KMS-11 (cell line): ENCODE results near the gene USP34.

Experiments
- H2AFZ ChIP-seq: fragments of 200-600 bp; sonication (generic); 2 replicates; pipeline ENCODE4 v1.6.1; 2016; ENCODE audit warnings: antibody characterized with exemption, mixed run types, low read depth
- H3K27ac ChIP-seq: fragments of 200-600 bp; sonication (generic); 2 replicates; pipeline ENCODE4 v1.6.1; 2016; ENCODE audit warnings: mild to moderate bottlenecking, mixed run types
- H3K27me3 ChIP-seq: fragments of 200-600 bp; sonication (generic); 2 replicates; pipeline ENCODE4 v1.6.1; 2017; ENCODE audit warnings: mild to moderate bottlenecking, low read depth, mixed run types, moderate library complexity; ENCODE audit not compliant: insufficient read depth
- H3K36me3 ChIP-seq: fragments of 200-600 bp; sonication (generic); 2 replicates; pipeline ENCODE4 v1.6.1; 2017; ENCODE audit warnings: mild to moderate bottlenecking, mixed run types; ENCODE audit not compliant: insufficient read depth
- H3K4me1 ChIP-seq: fragments of 200-600 bp; sonication (generic); 2 replicates; pipeline ENCODE4 v1.6.1; 2016; ENCODE audit warnings: mild to moderate bottlenecking, low read depth, mixed run types; ENCODE audit not compliant: poor library complexity, severe bottlenecking
- H3K4me2 ChIP-seq: fragments of 200-600 bp; sonication (generic); 2 replicates; pipeline ENCODE4 v1.7.0; 2016; ENCODE audit warnings: mild to moderate bottlenecking, mixed run types
- H3K4me3 ChIP-seq: fragments of 200-600 bp; sonication (generic); IDR thresholded peaks from 2 replicates; pipeline ENCODE4 v1.6.1; 2017; ENCODE audit warnings: low read depth, low read length, mixed read lengths; ENCODE audit not compliant: insufficient read depth
- H3K79me2 ChIP-seq: fragments of 200-600 bp; sonication (generic); 2 replicates; pipeline ENCODE4 v1.6.1; 2016; ENCODE audit warnings: low read depth, mixed run types; ENCODE audit not compliant: insufficient read depth
- H3K9ac ChIP-seq: fragments of 200-600 bp; sonication (generic); 2 replicates; pipeline ENCODE4 v1.6.1; 2016; ENCODE audit warnings: mild to moderate bottlenecking, mixed run types
- H4K20me1 ChIP-seq: fragments of 200-600 bp; sonication (generic); 2 replicates; pipeline ENCODE4 v1.6.1; 2016; ENCODE audit warnings: mild to moderate bottlenecking, mixed run types; ENCODE audit not compliant: insufficient read depth
- TF ChIP-seq, protein P1 (sequence below): fragments of 200-600 bp; sonication (generic); conservative IDR thresholded peaks from 2 replicates; pipeline ENCODE4 v1.6.1; 2017; ENCODE audit warnings: low read depth, mild to moderate bottlenecking, antibody characterized with exemption, low read length, moderate library complexity, mixed read lengths

USP34 gene

DNA sequence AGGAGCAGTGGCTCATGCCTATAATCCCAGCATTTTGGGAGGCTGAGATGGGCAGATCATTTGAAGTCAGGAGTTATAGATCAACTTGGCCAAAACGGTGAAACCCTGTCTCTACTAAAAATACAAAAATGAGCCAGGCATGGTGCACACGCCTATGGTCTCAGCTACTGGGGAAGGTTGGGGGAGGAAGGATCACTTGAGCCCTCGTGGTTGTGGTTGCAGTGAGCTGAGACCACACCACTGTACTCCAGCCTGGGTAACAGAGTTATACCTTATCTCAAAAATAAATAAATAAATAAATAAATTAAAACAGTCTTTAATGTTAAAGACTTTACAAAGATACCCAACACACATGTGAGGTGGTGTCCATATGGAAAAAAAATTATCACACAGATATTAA is 174.9 kb downstream of the USP34 start:
- H3K9ac ChIP-seq = no peak overlapping the region
- no peak overlapping the region for H3K4me2 ChIP-seq
- H3K36me3 ChIP-seq = no peaks in the 10 kb centered on the region
- H3K27me3 ChIP-seq = no peaks in the 10 kb centered on the region
- peaks cover 7% of the 10 kb centered on the region for H3K4me1 ChIP-seq
- H3K79me2 ChIP-seq = no peaks in the 10 kb centered on the region
- no peak overlapping the region for H3K27ac ChIP-seq
- H3K4me3 ChIP-seq = no peak overlapping the region
- H2AFZ ChIP-seq = no peak overlapping the region
- TF ChIP-seq, protein P1, sequence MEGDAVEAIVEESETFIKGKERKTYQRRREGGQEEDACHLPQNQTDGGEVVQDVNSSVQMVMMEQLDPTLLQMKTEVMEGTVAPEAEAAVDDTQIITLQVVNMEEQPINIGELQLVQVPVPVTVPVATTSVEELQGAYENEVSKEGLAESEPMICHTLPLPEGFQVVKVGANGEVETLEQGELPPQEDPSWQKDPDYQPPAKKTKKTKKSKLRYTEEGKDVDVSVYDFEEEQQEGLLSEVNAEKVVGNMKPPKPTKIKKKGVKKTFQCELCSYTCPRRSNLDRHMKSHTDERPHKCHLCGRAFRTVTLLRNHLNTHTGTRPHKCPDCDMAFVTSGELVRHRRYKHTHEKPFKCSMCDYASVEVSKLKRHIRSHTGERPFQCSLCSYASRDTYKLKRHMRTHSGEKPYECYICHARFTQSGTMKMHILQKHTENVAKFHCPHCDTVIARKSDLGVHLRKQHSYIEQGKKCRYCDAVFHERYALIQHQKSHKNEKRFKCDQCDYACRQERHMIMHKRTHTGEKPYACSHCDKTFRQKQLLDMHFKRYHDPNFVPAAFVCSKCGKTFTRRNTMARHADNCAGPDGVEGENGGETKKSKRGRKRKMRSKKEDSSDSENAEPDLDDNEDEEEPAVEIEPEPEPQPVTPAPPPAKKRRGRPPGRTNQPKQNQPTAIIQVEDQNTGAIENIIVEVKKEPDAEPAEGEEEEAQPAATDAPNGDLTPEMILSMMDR = no peak
- H4K20me1 ChIP-seq = no peaks in the 10 kb centered on the region

DNA sequence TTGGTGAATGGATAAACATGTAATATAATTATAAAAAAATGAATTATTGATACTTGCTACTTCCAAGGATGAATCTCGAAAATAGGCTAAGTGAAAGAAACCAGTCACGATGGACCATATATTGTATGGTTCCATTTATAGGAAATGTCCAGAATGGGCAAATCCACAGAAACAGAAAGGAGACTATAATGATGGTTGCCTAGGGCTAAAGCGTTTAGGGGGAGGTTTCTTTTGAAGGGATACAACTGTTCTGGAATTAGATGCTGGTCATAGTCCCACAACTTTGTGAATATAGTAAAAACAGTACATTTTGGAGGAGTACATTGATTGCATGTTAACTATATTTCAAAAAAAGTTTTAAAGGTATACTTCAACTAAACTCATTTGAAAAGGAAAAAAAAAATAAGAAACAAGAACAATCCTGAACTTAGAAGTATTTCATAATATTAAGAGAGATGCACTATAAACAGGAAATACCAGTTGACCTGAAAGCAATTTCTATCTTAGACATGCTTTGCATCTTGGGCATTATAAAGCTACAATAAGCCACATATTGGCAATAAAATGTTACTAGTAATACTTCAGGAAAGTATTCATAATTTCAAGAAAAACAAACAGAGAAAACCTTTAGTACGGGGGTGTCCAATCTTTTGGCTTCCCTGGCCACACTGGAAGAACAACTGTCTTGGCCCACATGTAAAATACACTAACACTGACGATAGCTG is 178.9 kb downstream of the USP34 start:
- TF ChIP-seq, protein P1 = no peak
- Histone ChIP-seq H3K79me2 (no peaks in the 10 kb centered on the region), H3K36me3 (no peaks in the 10 kb centered on the region), H3K4me1 (peaks cover 17% of the 10 kb centered on the region), H4K20me1 (no peaks in the 10 kb centered on the region), H3K4me2 (no peak overlapping the region), H3K9ac (no peak overlapping the region), H3K27me3 (no peaks in the 10 kb centered on the region), H2AFZ (no peak overlapping the region), H3K4me3 (no peak overlapping the region), H3K27ac (no peak overlapping the region)

DNA sequence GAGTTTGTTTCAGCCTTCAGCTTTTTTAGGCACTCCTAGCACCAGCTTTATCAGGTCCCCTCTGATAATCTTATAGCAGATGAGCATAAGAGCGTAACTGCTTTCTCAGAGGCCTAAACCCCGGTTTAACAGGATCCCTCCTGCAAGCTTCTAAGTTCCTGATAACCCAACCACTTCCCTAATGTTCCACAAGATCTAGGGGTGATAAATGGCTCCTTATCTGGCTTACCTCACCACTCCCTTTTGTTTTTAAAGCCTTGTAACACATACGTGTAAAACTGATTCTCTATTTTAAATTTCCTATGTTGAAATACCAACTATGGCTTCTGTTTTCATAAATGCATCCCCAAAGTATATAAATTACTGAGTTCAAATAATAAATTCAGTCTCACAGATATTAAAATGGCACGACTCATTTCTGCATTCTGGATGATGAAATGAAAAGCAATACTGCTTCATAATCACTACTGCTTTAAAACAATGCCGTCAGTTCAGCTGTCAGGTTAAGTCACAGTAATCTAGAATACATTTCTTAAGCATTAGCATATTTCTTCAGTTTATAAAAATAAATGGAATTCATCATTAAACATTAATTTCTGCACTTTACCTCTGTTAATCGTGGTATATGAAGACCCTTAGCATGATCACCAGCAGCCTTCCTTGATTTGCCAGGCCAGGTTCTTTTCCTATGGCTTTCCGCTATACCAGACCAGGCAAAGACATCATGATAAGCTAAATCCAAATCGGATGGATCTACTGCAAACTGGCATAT is 182.6 kb downstream of the USP34 start:
- TF ChIP-seq, protein P1 = no peak
- Histone ChIP-seq H3K4me1 (peaks cover 10% of the 10 kb centered on the region), H2AFZ (no peak overlapping the region), H3K27ac (no peak overlapping the region), H3K4me2 (no peak overlapping the region), H3K27me3 (no peaks in the 10 kb centered on the region), H3K79me2 (no peaks in the 10 kb centered on the region), H3K4me3 (no peak overlapping the region), H3K36me3 (no peaks in the 10 kb centered on the region), H3K9ac (no peak overlapping the region), H4K20me1 (no peaks in the 10 kb centered on the region)

DNA sequence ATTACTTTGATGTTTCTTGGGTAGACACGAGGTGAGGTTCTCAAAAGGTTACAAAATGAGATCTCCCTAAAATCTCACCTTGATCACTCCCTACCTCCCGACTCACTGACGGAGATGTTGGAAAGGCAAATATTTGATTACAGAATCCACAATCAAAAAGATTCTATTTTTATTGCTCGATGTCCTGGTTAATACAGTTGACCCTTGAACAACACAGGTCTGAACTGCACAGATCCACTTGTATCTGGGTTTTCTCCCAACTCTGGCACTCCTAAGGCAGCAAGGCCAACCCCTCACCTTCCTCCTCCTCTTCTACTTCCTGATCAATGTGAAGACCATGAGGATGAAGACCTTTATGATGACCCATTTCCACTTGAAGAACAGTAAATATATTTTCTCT is 183.6 kb downstream of the USP34 start:
- no peak overlapping the region for H2AFZ ChIP-seq
- H3K27ac ChIP-seq = no peak overlapping the region
- H3K27me3 ChIP-seq = no peaks in the 10 kb centered on the region
- no peaks in the 10 kb centered on the region for H4K20me1 ChIP-seq
- H3K36me3 ChIP-seq = no peaks in the 10 kb centered on the region
- no peaks in the 10 kb centered on the region for H3K79me2 ChIP-seq
- peaks cover 10% of the 10 kb centered on the region for H3K4me1 ChIP-seq
- H3K4me2 ChIP-seq = no peak overlapping the region
- no peak overlapping the region for H3K4me3 ChIP-seq
- TF ChIP-seq, protein P1 = no peak
- no peak overlapping the region for H3K9ac ChIP-seq
